ENCODE results near the gene OSGIN1.

GRCh38 chr16:83983491-83983890 is 30.5 kb downstream of the OSGIN1 start:
- TF ChIP-seq CTCF (IDR thresholded peaks at IDR 0.05): no peak
- no peak for TF ChIP-seq POLR2A (IDR thresholded peaks at IDR 0.05)

Data from Peyer's patch (tissue), 4 donors.